PC-9 (cell line): Measurements from ENCODE around the gene CTNS.

Source experiments
- CTCF ChIP-seq: fragments of 200-600 bp; sonication (generic); conservative IDR thresholded peaks from 2 replicates; pipeline ENCODE4 v1.6.1; 2017; ENCODE audit warnings: mixed run types, antibody characterized with exemption, mild to moderate bottlenecking, moderate library complexity
- EZH2 ChIP-seq: fragments of 200-600 bp; sonication (generic); IDR thresholded peaks from 2 replicates; pipeline ENCODE4 v1.8.0; 2017; ENCODE audit warnings: antibody characterized with exemption, low read depth

GRCh38 chr17:3681057-3681456, 44.5 kb downstream of the CTNS start:
- TF ChIP-seq CTCF: no peak
- TF ChIP-seq EZH2: no peak
